Measurements from ENCODE around the gene NUP37. TPM values are rescaled to one million over a fixed set of nuclear protein-coding genes. Genes with fewer than 3 reads are reported as not detected.

The NUP37 gene
- total RNA-seq, 3 donors from 2014 or later = 13.7 to 25.9 (median 22.6) TPM

- DNase-seq (no peak), ATAC-seq (no peak)
- Histone ChIP-seq H3K36me3 (ENCODE audit: low read depth) (no peaks in the 10 kb centered on the region), H3K4me3 (no peak overlapping the region), H3K4me1 (ENCODE audit: low read depth) (no peaks in the 10 kb centered on the region), H3K9me3 (no peaks in the 10 kb centered on the region)
- TF ChIP-seq CTCF (IDR thresholded peaks at IDR 0.05) = no peak
- intact Hi-C loops (cut with DNase I, micrococcal nuclease) = no loop called here
Observed at GRCh38 chr12:102114212-102114611, 5.7 kb downstream of the NUP37 start.

GRCh38 chr12:102110782-102111181 is 9.1 kb downstream of the NUP37 start:
- Histone ChIP-seq H3K4me1 (ENCODE audit: low read depth) (no peaks in the 10 kb centered on the region), H3K9me3 (peaks cover 10% of the 10 kb centered on the region), H3K4me3 (no peak overlapping the region), H3K36me3 (ENCODE audit: low read depth) (no peaks in the 10 kb centered on the region)
- no peak for TF ChIP-seq CTCF (IDR thresholded peaks at IDR 0.05)
- DNase-seq (no peak), ATAC-seq (no peak)
- intact Hi-C loops (cut with DNase I, micrococcal nuclease) = no loop called here

- no peak for TF ChIP-seq CTCF (IDR thresholded peaks at IDR 0.05)
- DNase-seq (no peak), ATAC-seq (no peak)
- no peak overlapping the region for H3K4me3 ChIP-seq
- H3K9me3 ChIP-seq = peaks cover 10% of the 10 kb centered on the region
- no peaks in the 10 kb centered on the region for H3K4me1 ChIP-seq (ENCODE audit: low read depth)
- no peaks in the 10 kb centered on the region for H3K36me3 ChIP-seq (ENCODE audit: low read depth)
- intact Hi-C loops (cut with DNase I, micrococcal nuclease) = no loop called here
Observed at GRCh38 chr12:102107970-102108369, 11.9 kb downstream of the NUP37 start.

- Histone ChIP-seq H3K4me3 (no peak overlapping the region), H3K4me1 (ENCODE audit: low read depth) (no peaks in the 10 kb centered on the region), H3K9me3 (peaks cover 10% of the 10 kb centered on the region), H3K36me3 (ENCODE audit: low read depth) (no peaks in the 10 kb centered on the region)
- no peak for TF ChIP-seq CTCF (IDR thresholded peaks at IDR 0.05)
- DNase-seq (no peak), ATAC-seq (no peak)
- intact Hi-C loops (cut with DNase I, micrococcal nuclease) = no loop called here
Observed at GRCh38 chr12:102106905-102107304, 13.0 kb downstream of the NUP37 start.

- H3K36me3 ChIP-seq (ENCODE audit: low read depth) = no peaks in the 10 kb centered on the region
- DNase-seq = no peak
- ATAC-seq = no peak
- no peak for TF ChIP-seq CTCF (IDR thresholded peaks at IDR 0.05)
- intact Hi-C loops (cut with DNase I, micrococcal nuclease) = no loop called here
- no peaks in the 10 kb centered on the region for H3K9me3 ChIP-seq
- no peaks in the 10 kb centered on the region for H3K4me1 ChIP-seq (ENCODE audit: low read depth)
- H3K4me3 ChIP-seq = no peak overlapping the region
Observed at GRCh38 chr12:102096855-102097254, 23.1 kb downstream of the NUP37 start.

GRCh38 chr12:102095677-102096263 is 24.1 kb downstream of the NUP37 start:
- H3K4me3 ChIP-seq = no peak overlapping the region
- H3K36me3 ChIP-seq (ENCODE audit: low read depth) = no peaks in the 10 kb centered on the region
- peak; percentile 17 for TF ChIP-seq CTCF (IDR thresholded peaks at IDR 0.05)
- H3K9me3 ChIP-seq = no peaks in the 10 kb centered on the region
- peak; percentile 62 for ATAC-seq
- intact Hi-C loops (cut with DNase I, micrococcal nuclease) = no loop called here
- H3K4me1 ChIP-seq (ENCODE audit: low read depth) = no peaks in the 10 kb centered on the region
- DNase-seq = peak in 1 of 3 donors; percentile 10

Measured in mucosa of descending colon (tissue), 3 donors.